GM15510 (cell line): Measurements from ENCODE around the gene TIGD7.
A peak's percentile ranks its signal among the peaks of the same experiment; 100 is the strongest.

ENCODE experiments used
- POLR2A ChIP-seq: IDR thresholded peaks from 3 replicates; pipeline ENCODE4 v1.6.1; 2011; ENCODE audit warnings: borderline replicate concordance; ENCODE audit not compliant: insufficient read length; ENCODE audit errors: extremely low read depth

The TIGD7 gene

DNA sequence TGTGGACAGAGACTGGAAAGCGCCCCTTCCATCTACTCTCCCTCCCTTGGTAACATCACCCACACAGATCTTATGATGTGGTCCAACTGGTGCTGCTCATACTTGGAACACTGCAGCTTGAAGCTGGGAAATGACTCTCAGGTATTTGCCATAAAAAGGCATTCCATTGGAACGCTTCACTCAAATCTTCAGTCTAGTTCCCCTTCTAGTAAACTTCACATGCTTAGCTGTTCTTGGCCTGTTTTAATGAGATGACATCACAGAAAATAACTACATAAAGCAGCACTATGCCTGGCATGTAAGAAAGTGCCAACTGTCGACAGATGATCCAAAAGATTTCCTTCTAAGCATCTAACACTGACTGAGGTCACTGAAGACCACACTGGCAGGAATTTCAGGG lies 12.6 kb downstream of the TIGD7 start:
- TF ChIP-seq POLR2A: no peak

DNA sequence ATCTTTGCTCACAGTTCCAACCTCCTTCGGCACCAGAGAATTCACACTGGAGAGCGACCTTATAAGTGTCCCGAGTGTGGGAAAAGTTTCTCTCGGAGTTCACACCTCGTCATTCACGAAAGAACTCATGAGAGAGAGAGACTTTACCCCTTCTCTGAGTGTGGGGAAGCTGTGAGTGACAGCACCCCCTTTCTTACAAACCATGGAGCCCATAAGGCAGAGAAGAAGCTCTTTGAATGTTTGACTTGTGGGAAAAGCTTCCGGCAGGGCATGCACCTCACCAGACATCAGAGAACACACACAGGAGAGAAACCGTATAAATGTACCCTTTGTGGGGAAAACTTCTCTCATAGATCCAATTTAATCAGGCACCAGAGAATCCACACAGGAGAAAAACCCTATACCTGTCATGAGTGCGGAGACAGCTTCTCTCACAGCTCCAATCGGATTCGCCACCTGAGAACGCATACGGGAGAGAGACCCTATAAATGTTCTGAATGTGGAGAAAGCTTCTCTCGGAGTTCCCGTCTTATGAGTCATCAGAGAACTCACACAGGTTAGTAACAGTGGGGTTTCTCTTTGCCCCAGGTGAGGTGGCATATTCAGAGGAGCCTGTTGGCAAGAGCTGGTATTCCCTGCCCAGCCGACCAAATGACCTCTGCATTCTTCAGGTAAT lies 15.1 kb downstream of the TIGD7 start:
- no peak for TF ChIP-seq POLR2A

DNA sequence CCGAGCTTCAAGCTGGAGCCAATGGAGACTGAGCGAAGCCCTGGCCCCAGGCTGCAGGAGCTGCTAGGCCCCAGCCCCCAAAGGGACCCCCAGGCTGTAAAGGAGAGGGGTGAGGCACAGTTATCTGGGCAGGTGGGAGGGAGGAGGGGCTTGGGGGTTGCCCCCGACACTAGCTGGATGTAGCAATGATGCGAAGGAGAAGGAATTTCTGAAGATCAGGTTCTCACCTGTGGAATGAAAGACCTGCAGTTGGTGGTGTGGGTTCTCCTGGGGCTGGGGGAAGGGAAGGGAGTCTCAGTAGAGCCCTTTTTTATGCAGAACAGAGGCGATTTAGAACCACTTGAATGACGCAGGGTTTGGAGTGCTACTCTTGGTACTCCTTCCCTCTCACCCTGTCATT lies 20.1 kb downstream of the TIGD7 start:
- TF ChIP-seq POLR2A: no peak

DNA sequence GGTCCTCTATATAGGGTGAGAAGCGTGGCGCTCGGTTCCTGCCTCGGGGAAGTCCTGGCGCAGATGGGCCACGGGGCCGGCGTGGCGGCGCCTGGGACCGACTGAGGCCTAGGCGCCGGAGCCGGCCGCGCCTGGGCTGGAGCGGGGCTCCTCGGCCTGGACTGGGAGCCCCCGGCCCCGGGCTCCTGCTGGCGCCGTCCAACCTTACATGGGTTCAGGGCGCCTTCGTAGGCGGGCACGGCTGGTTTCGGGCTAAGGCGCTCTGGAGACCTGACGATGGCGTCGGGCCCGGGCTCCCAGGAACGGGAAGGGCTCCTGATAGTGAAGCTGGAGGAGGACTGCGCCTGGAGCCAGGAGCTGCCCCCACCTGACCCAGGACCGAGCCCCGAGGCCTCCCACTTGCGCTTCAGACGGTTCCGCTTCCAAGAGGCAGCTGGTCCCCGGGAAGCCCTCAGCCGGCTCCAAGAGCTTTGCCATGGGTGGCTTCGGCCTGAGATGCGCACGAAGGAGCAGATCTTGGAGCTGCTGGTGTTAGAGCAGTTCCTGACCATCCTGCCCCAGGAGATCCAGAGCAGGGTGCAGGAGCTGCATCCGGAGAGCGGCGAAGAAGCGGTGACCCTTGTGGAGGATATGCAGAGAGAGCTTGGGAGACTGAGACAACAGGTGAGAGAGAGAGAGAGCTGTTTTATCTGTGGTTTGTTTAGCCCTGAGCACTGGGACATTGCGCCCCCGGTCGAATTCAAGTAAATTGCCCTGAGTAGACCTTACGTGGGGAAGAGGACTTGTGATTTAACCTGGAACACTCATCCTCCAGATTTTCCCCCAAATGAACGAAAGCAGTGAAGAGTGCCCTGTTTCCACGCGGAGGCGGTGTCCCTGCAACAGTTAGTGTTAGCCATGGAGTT lies 21.4 kb downstream of the TIGD7 start:
- TF ChIP-seq POLR2A: no peak

DNA sequence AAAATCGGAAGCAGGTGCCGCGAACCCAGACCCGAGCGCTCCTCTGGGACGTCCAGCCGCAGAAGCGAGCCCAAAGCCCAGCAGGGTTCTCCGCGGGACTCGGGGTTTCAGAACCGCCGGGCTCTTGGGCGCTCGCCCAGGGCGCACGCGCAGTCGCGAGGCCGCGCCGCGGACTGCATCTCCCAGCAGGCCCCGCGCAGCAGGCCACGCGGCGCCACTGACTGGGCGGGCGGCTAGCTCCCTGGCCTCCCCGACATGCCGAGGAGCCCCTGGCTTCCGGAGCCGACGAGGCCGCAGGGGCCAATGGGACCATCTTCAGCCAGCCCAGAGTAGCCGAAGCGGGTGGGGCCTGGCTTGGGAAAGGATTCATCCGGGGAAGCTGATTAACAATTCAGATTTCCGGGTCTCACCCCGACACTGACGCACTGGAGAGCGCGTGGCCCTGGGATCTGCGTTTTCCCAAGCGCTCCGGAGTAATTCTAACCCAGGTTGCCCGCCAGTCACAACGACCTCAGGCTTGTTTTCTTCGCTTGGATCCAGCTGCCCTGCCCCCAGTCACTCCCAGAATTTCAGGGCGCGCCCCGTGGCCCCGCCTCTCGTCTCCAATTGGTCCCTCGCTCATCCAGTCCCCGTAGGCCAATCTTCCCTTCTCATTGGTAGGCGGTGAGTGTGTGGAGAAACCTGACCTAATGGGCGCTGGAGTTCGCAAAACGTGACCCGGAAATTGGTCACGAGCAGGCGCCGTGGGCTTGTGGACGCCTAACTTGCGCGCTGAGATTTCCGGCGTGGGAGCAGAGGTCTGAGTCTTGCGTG lies 22.3 kb downstream of the TIGD7 start, which contains the start of gene ZNF263:
Gene ZNF263 (plus strand): TSS at position 762 of the 813 bp plus-strand sequence. CDS start 328 bp downstream, outside the sequence.
- TF ChIP-seq POLR2A: peak; percentile 65

DNA sequence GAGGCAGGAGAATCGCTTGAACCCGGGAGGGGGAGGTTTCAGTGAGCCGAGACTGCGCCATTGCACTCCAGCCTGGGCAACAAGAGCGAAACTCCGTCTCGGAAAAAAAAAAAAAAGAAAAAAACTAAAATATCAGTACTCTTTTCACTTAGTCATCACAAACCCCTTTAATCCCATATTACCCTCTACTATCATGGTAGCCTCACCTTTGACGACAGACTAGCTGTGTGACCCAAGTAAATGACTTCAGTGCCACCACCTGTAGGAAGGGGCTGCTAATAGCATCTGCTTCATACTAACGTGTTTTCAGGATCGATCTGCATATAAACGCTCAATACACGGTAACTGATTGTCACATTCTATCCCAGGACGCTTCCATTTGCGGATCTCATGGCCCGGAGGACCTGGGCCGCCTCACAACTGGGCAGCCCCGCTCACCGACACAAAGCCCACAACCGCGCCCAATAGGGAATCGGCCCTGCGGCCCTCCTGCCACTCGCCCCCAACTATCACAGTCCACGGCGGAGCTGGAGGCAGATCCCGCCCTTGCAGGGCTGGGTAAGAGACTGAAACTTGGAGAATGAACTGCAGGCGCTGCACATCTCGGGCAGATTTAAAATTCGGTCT lies 23.0 kb downstream of the TIGD7 start:
- TF ChIP-seq POLR2A: no peak

DNA sequence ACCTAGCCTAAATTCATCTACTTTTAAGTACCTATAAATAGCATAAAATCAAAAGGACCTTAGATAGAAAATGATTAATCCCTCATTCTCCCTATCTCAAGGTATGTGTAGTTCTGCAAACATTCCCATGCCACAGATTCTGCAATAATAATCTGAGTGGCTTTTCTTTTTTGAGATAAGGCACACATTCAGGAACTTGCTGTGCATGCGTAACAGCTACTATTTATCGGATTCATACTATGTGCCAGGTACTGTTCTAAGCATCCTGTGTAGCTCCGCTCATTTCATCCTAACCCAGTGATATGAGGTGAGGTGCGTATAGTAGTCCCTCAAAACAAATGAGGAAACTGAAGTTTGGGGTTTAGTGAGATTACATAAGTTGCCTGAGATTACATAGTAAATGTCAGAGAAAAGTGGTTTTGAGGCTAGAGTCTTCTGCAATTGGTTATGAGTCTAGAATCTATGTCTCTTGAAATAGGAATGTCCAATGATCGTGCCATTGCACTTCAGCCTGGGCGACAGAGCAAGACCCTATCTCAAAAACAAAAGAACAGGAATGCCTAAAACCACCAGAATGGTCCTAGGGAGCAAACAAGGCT lies 23.9 kb downstream of the TIGD7 start:
- no peak for TF ChIP-seq POLR2A

DNA sequence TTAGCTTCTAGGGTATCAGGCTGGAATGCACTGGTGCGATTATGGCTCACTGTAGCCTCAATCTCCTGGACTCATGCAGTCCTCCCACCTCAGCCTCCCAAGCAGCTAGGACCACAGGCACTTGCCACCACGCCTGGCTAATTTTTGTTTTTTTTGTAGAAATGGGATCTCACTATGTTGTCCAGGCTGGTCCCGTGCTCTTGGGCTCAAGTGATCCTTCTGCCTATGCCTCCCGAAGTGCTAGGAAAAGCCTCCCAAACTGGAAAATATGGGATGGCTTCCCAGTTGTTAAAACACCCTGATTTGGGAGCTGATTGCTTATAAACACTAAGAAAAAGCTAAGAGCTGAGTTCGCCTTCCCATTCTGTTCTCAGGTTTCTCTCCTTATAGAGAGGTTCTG lies 28.6 kb downstream of the TIGD7 start:
- no peak for TF ChIP-seq POLR2A

DNA sequence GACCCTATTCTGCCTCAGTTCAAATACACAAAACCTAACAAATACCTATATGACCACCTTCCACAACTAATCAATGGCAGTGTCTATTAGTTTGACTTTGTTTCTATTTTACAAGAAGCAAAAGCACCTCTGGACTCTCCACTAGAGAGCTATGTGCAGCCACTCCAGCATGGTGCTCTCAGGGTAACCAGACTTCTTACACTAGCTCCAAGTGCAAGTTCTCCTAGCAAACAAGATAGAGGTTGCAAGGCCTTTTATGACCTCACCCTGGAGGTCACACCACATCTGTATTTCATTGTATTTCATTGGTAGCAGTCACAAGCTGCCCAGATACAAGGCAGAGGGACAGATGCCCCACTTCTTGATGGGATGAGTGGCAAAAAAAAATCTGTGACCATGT lies 30.3 kb downstream of the TIGD7 start:
- no peak for TF ChIP-seq POLR2A

DNA sequence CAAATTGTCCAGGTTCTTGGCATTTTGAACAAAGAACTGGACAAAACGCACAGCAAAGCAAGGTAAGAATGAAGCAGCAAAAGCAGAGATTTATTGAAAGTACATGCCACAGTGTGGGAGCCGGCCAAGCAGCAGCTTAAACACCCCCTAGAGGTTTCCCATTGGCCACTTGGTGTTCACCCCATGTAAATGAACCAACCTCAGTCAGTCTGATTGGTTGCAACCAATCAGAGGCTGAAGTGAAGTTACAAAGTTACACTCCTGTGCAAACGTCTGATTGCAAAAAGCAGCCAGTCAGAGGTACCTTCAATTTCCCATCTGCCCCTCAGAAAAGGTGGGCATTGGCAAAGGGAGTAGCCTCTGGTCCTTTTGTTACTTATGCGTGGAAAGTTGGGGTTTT lies 30.7 kb downstream of the TIGD7 start:
- no peak for TF ChIP-seq POLR2A

DNA sequence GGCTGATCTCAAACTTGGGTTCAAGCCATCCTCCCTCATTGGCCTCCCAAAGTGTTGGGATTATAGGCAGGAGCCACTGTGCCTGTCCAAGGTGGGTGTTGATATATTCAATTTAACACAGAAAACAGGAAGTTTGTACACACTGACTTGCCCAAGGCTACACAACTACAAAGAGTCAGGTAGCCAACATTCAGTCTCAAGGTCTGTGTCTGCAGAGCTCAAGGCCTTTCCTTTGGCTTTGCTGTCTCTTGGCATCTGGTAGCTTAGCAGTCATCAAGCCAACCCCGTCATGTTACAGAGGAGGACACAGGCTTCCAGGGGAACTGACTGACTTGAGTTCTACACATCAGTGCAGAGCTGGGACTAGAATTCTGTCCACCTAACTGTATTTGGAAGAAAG lies 36.9 kb downstream of the TIGD7 start:
- TF ChIP-seq POLR2A: no peak

DNA sequence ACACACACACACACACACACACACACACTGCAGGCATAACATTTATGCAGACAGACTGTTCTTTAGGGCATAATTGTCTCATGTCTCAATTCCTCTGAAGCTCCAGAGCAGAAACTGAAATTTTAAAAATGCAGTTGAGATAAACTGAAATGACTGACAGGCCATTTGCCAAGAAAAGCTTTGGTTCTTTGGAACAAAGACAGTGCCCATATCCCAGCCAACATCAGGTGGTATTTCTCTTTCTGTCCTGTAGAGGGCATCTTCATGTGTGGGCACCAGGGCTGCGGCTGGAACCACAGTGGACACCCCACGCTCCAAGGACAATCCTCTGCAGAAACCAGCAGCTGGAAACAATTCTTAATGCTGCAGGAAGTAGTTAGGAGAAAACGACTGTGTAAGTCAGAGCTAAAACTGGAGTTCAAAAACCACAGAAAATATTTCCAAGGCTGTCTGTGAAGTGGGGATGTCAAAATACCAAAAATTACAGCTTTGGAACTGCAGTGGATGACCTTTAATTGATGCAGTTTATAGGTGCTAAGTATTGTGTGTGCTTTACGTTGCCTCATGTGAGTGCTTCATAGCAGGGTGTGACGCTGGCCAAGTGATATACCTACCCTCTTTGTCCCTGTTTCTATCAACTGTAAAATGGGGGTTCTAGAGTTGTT lies 38.2 kb downstream of the TIGD7 start:
- no peak for TF ChIP-seq POLR2A

DNA sequence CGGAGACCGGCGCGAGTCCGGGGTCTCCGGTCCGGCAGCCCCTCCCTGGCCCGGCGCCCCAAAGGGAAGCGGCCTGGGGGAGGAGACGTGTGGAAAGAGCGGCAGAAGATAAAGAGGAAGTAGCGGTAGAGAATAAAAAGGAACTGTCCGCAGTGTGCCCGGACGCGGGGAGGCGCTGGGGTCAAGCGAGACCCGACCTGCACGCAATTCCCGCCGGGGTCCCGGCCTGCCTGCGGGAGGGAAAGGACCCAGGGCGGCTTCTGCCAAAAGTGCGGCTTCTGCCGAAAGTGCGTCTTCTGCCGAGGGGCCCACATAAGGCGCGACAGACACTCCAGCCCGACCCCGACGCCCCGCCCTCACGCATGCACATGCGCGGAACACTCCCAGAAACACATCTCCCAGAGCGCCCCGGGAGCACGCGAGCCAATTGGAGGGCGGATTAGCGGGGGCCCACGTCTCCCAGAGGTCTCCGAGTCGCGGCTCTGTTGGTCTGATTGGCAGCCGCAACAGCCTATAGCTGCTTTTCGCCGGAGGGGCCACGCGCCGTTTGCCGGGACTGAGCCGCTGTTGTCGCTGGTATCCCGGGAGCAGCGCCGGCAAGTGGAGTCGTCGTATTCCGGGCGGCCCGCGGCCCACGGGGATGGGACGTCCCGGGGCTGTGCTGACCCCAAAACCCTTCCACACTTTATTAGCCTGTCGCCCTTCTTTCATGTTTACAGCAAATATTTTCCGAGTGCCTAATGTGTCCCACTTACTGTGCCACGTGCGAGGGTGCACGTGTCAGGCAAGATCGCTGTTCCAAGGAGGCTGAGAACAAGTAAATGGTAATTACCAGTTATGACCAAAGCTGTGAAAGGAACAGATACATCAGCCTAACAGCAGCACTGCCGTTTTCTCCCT lies 40.8 kb downstream of the TIGD7 start:
- peak; percentile 84 for TF ChIP-seq POLR2A
